H1 (cell line): ENCODE measurements around the gene PAX5. TPM values are rescaled to one million over a fixed set of nuclear protein-coding genes. Genes with fewer than 3 reads are reported as not detected.

ENCODE experiments used
- CTCF ChIA-PET: fragments of 300-600 bp; sonication (Branson Sonifier 250); formaldehyde crosslinking; loops from one replicate; lab custom pipeline; 2021; ENCODE audit not compliant: partially characterized antibody; lab: Charles Lee
- POLR2A ChIA-PET: fragments of 300-600 bp; sonication (Branson Sonifier 250); formaldehyde crosslinking; loops from one replicate; lab custom pipeline; 2021; ENCODE audit warnings: inconsistent platforms; ENCODE audit not compliant: partially characterized antibody; lab: Charles Lee
- DNase-seq, 2 experiments: peaks; one replicate each; pipeline versions ENCODE4 v3.0.0 to v3.0.0-alpha.2; 2010 to 2022; ENCODE audit warnings: low spot score in 2 of 2, low read depth in 1 of 2, mixed read lengths in 1 of 2
- FAIRE-seq: peaks from 2 replicates; lab custom pipeline; 2011; peaks lifted over from hg19 to GRCh38; lab: Jason Lieb, UNC
- H2AFZ ChIP-seq: 2 replicates; pipeline ENCODE4 v1.8.1; 2012; ENCODE audit warnings: low read length, inconsistent platforms
- H2AK5ac ChIP-seq: 2 replicates; pipeline ENCODE4 v1.6.1; 2013; ENCODE audit warnings: low read depth, low read length
- H2BK120ac ChIP-seq: replicated peaks from 2 replicates; pipeline ENCODE3; 2013; ENCODE audit warnings: low read depth, low read length, inconsistent platforms
- H2BK12ac ChIP-seq: 2 replicates; pipeline ENCODE4 v1.6.1; 2013; ENCODE audit warnings: low read depth, low read length
- H2BK15ac ChIP-seq: 2 replicates; pipeline ENCODE4 v1.6.1; 2013; ENCODE audit warnings: low read length
- H2BK20ac ChIP-seq: 2 replicates; pipeline ENCODE4 v1.6.1; 2013; ENCODE audit warnings: low read length
- H2BK5ac ChIP-seq: 2 replicates; pipeline ENCODE4 v1.6.1; 2013; ENCODE audit warnings: low read depth, low read length
- H3K14ac ChIP-seq: 2 replicates; pipeline ENCODE4 v1.6.1; 2013; ENCODE audit warnings: inconsistent platforms; ENCODE audit not compliant: insufficient read length
- H3K18ac ChIP-seq: 2 replicates; pipeline ENCODE4 v1.6.1; 2013; ENCODE audit warnings: low read length; ENCODE audit errors: extremely low read depth
- H3K23ac ChIP-seq: 2 replicates; pipeline ENCODE4 v1.6.1; 2013; ENCODE audit warnings: inconsistent platforms; ENCODE audit not compliant: insufficient read length
- H3K23me2 ChIP-seq: 2 replicates; pipeline ENCODE4 v1.6.1; 2013; ENCODE audit warnings: low read depth, low read length
- H3K27ac ChIP-seq: 2 replicates; pipeline ENCODE4 v1.6.1; 2011; ENCODE audit warnings: low read depth, low read length, inconsistent platforms
- H3K27me3 ChIP-seq, 4 experiments: replicated peaks in 1 of 4; 1 replicate in 1 of 4; 2 replicates in 3 of 4; pipeline versions ENCODE4 v1.6.1 to v1.8.1; 2011 to 2013; ENCODE audit warnings: low read length in 3 of 4, mild to moderate bottlenecking in 3 of 4, inconsistent platforms in 2 of 4, mixed read lengths in 2 of 4, moderate library complexity in 1 of 4; ENCODE audit not compliant: control insufficient read depth in 3 of 4, insufficient read depth in 3 of 4; ENCODE audit errors: extremely low read depth in 1 of 4
- H3K36me3 ChIP-seq, 4 experiments: 2 replicates each; pipeline versions ENCODE4 v1.6.1 to v1.8.1; 2011 to 2013; ENCODE audit warnings: mild to moderate bottlenecking in 4 of 4, low read length in 3 of 4, moderate library complexity in 2 of 4, control low read depth in 1 of 4, inconsistent platforms in 1 of 4; ENCODE audit not compliant: insufficient read depth in 4 of 4, control insufficient read depth in 2 of 4
- H3K4ac ChIP-seq: replicated peaks from 2 replicates; pipeline ENCODE3; 2013; ENCODE audit warnings: low read length, low read depth, mixed read lengths, inconsistent platforms; ENCODE audit not compliant: insufficient read length
- H3K4me1 ChIP-seq, 4 experiments: replicated peaks in 1 of 4; 1 replicate in 1 of 4; 2 replicates in 3 of 4; pipeline versions ENCODE4 v1.6.1 to v1.8.1; 2011 to 2013; ENCODE audit warnings: low read length in 3 of 4, inconsistent platforms in 2 of 4, mixed read lengths in 1 of 4; ENCODE audit not compliant: insufficient read depth in 4 of 4, control insufficient read depth in 3 of 4
- H3K4me2 ChIP-seq, 2 experiments: 2 replicates each; pipeline versions ENCODE4 v1.6.1 to v1.8.1; 2011 to 2013; ENCODE audit warnings: low read depth in 2 of 2, low read length in 2 of 2, control low read depth in 1 of 2, inconsistent platforms in 1 of 2, mild to moderate bottlenecking in 1 of 2; ENCODE audit not compliant: insufficient read depth in 1 of 2
- H3K4me3 ChIP-seq, 4 experiments: fragments of 200-600, 300-600 bp in 1 of 4; sonication (generic), shearing (Covaris generic), sonication (Bioruptor Twin) in 1 of 4; 2 replicates each; pipeline versions ENCODE4 v1.5.1 to v1.8.1; 2011 to 2016; ENCODE audit warnings: low read length in 4 of 4, low read depth in 3 of 4, control low read depth in 2 of 4, inconsistent platforms in 2 of 4, mild to moderate bottlenecking in 2 of 4, mixed read lengths in 1 of 4, moderate library complexity in 1 of 4; ENCODE audit not compliant: insufficient read depth in 2 of 4; ENCODE audit errors: extremely low read depth in 1 of 4
- H3K56ac ChIP-seq: replicated peaks from 2 replicates; pipeline ENCODE3; 2013; ENCODE audit warnings: low read depth, mild to moderate bottlenecking, mixed read lengths, low read length, inconsistent platforms; ENCODE audit not compliant: insufficient read length
- H3K79me1 ChIP-seq: 2 replicates; pipeline ENCODE4 v1.6.1; 2013; ENCODE audit warnings: low read depth, low read length, control low read depth
- H3K79me2 ChIP-seq, 2 experiments: 2 replicates each; pipeline versions ENCODE4 v1.6.1 to v1.8.1; 2012 to 2013; ENCODE audit warnings: low read length in 2 of 2, mild to moderate bottlenecking in 2 of 2, inconsistent platforms in 1 of 2; ENCODE audit not compliant: insufficient read depth in 2 of 2, control insufficient read depth in 1 of 2
- H3K9ac ChIP-seq, 4 experiments: replicated peaks in 1 of 4; 1 replicate in 1 of 4; 2 replicates in 3 of 4; pipeline versions ENCODE4 v1.6.1 to v1.8.1; 2011 to 2013; ENCODE audit warnings: low read depth in 3 of 4, low read length in 3 of 4, control low read depth in 2 of 4, mild to moderate bottlenecking in 2 of 4, moderate library complexity in 2 of 4, inconsistent platforms in 1 of 4; ENCODE audit errors: extremely low read depth in 1 of 4
- H3K9me3 ChIP-seq, 2 experiments: 2 replicates each; pipeline versions ENCODE4 v1.6.1 to v1.8.1; 2012 to 2013; ENCODE audit warnings: mild to moderate bottlenecking in 2 of 2, moderate library complexity in 2 of 2, control low read depth in 1 of 2, inconsistent platforms in 1 of 2, low read depth in 1 of 2, low read length in 1 of 2, mixed read lengths in 1 of 2; ENCODE audit not compliant: insufficient read depth in 2 of 2
- H4K20me1 ChIP-seq, 2 experiments: replicated peaks in 1 of 2; 2 replicates each; pipeline versions ENCODE3 to v1.8.1; 2011 to 2013; ENCODE audit warnings: inconsistent platforms in 2 of 2, low read length in 2 of 2, mild to moderate bottlenecking in 1 of 2; ENCODE audit not compliant: insufficient read depth in 2 of 2, control insufficient read depth in 1 of 2
- H4K5ac ChIP-seq: 2 replicates; pipeline ENCODE4 v1.6.1; 2013; ENCODE audit warnings: low read length, low read depth, mixed read lengths, inconsistent platforms; ENCODE audit not compliant: insufficient read length
- H4K8ac ChIP-seq: 2 replicates; pipeline ENCODE4 v1.8.0; 2013; ENCODE audit warnings: mild to moderate bottlenecking, moderate library complexity, low read length, inconsistent platforms; ENCODE audit not compliant: insufficient read depth; ENCODE audit errors: extremely low read depth
- H4K91ac ChIP-seq: replicated peaks from 2 replicates; pipeline ENCODE3; 2013; ENCODE audit warnings: low read length, mixed read lengths, inconsistent platforms; ENCODE audit not compliant: insufficient read length
- ASH2L ChIP-seq: fragments of 200-600, 300-600 bp; sonication (generic); IDR thresholded peaks from one replicate; pipeline ENCODE4 v1.7.1; 2017; ENCODE audit warnings: low read length
- CBX5 ChIP-seq: fragments of 300-800, 300-1000 bp; sonication (generic); IDR thresholded peaks from 2 replicates; pipeline ENCODE4 v1.7.1; 2016; ENCODE audit warnings: antibody characterized with exemption, low read length, low read depth
- EGR1 ChIP-seq: IDR thresholded peaks from 2 replicates; pipeline ENCODE4 v1.6.1; 2011; ENCODE audit warnings: low read depth, low read length, borderline replicate concordance
- POLR2A ChIP-seq, 2 experiments: IDR thresholded peaks; 1 replicate in 1 of 2; 2 replicates in 1 of 2; pipeline ENCODE4 v1.6.1; 2011; ENCODE audit warnings: low read depth in 2 of 2, low read length in 2 of 2, mild to moderate bottlenecking in 2 of 2; ENCODE audit errors: control extremely low read depth in 1 of 2
- SAP30 ChIP-seq: fragments of 300-600 bp; sonication (generic); IDR thresholded peaks from 2 replicates; pipeline ENCODE4 v1.7.1; 2012; ENCODE audit warnings: low read length, moderate library complexity, mild to moderate bottlenecking, inconsistent platforms; ENCODE audit not compliant: insufficient read depth, insufficient replicate concordance
- SP4 ChIP-seq: IDR thresholded peaks from 2 replicates; pipeline ENCODE4 v1.6.1; 2012; ENCODE audit warnings: low read length, inconsistent platforms
- WGBS, 2 experiments: shearing (Covaris generic) in 1 of 2; methylation state at CpG; one replicate each; pipeline versions ENCODE4 v1.1.6 to v1.1.7; 2013 to 2015; ENCODE audit warnings: low lambda C conversion rate in 2 of 2, mixed read lengths in 2 of 2, inconsistent platforms in 1 of 2, low coverage in 1 of 2, missing lambda C conversion rate in 1 of 2; ENCODE audit not compliant: insufficient replicate concordance in 2 of 2, insufficient coverage in 1 of 2, insufficient read length in 1 of 2; ENCODE audit errors: extremely low coverage in 1 of 2, missing lambda C conversion rate in 1 of 2; 5-methylcytosine and 5-hydroxymethylcytosine counted together
- polyA plus RNA-seq, 7 experiments: library from polyadenylated mRNA; depleted of rRNA in 3 of 7; stranded (reverse) in 5 of 7; unstranded in 2 of 7; fragments of >200 nt in 5 of 7; fragments of 200-250 nt in 2 of 7; gene quantifications; 1 replicate in 5 of 7; 2 replicates in 1 of 7; 4 replicates in 1 of 7; pipeline versions ENCODE4 v1.2.1 to v1.2.3, GENCODE V29; 2011 to 2013; ENCODE audit warnings: missing spikeins in 2 of 7, mixed read lengths in 2 of 7
- total RNA-seq: library from RNA; stranded (reverse); fragmentation: NEBNext Ultra II Directional; extraction: Animal tissue kit (Norgen Biotek cat#: 25700); gene quantifications from 2 replicates; pipeline ENCODE4 v1.2.1, GENCODE V29; 2021
- TF ChIP-seq, protein P1 (sequence below), 3 experiments: IDR thresholded peaks; 1 replicate in 2 of 3; 2 replicates in 1 of 3; pipeline versions ENCODE4 v1.5.1 to v1.6.1; 2011; ENCODE audit warnings: low read length in 3 of 3, mild to moderate bottlenecking in 3 of 3, inconsistent platforms in 2 of 3, low read depth in 1 of 3, moderate library complexity in 1 of 3; ENCODE audit not compliant: insufficient read depth in 1 of 3; ENCODE audit errors: control extremely low read depth in 1 of 3
- TF ChIP-seq, protein P2 (sequence below): IDR thresholded peaks from 2 replicates; pipeline ENCODE4 v1.6.1; 2012; ENCODE audit warnings: low read length, inconsistent platforms

PAX5 gene
- total and polyA plus RNA-seq, 2 of the 8 experiments (the other 6 are each of a cell fraction or from before 2014, with no cell fraction given): 0.29 to 0.43 TPM

DNA sequence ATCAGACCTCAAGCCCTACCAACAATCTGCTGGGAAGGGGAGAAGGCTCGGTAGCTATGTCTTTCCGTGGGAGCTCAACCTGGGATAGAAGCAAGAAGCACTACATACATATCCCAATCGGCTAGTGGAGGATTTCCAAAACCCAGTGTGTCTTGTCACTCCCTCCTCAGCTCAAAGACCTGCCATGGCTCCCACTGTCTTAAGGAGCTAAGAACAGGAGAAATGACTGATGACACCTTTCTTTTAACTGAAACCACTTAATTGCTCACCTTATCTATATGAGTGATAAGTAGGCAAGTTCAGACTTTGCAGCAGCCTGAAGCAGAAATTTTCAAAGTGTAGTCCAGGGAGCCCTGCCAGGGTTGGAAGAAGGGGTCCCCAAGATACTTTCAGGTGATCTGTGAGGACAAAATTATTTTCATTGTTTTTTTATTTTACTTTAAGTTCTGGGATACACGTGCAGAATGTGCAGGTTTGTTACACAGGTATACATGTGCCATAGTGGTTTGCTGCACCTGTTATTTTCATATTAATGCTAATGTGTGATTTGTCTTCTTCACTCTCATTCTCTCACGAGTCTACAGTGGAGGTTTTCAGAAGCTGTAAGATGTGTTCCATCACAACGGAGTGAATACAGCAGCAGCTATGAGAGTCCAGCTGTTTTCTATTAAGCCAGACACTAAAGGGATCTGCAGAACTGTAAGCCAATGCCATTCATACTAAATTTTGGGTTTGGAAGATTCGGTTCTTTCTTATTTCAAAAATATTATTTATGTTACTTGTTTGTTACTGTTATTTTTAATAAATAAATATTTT, 41.4 kb downstream of the PAX5 start:
- H4K8ac ChIP-seq: no peak overlapping the region
- H3K9ac ChIP-seq: no peak overlapping the region
- H3K9me3 ChIP-seq: no peaks in the 10 kb centered on the region
- no peak overlapping the region for H2AFZ ChIP-seq
- no peak overlapping the region for H3K23ac ChIP-seq
- no peak overlapping the region for H3K4me2 ChIP-seq
- no peak overlapping the region for H2BK12ac ChIP-seq
- POLR2A ChIA-PET: no interaction called here
- 69% methylated on average over 7 of the region's 7 CpGs; no CpG with 5 or more reads in 1 of the 2 experiments for WGBS, 2 experiments
- no peak overlapping the region for H2BK20ac ChIP-seq
- H2AK5ac ChIP-seq: no peak overlapping the region
- CTCF ChIA-PET: interaction anchor here (0.5 to 22.2 kb wide), 29 partner anchors 9 to 1342 kb away, joined by 3 to 657 read pairs (median 4); partner anchors contain the start of gene SIT1
- no peak overlapping the region for H3K56ac ChIP-seq
- H3K4me1 ChIP-seq: peaks cover 0 to 9% (median 1%) of the 10 kb centered on the region in 4 experiments; a peak in 4 of 7 replicates
- H4K91ac ChIP-seq: no peak overlapping the region
- no peak overlapping the region for H2BK15ac ChIP-seq
- FAIRE-seq (no peak), DNase-seq (no peak)
- H2BK120ac ChIP-seq: no peak overlapping the region
- peaks cover 0 to 2% of the 10 kb centered on the region in 2 experiments for H4K20me1 ChIP-seq
- no peaks in the 10 kb centered on the region for H3K79me2 ChIP-seq
- H3K4ac ChIP-seq: no peak overlapping the region
- no peaks in the 10 kb centered on the region for H3K36me3 ChIP-seq
- no peak overlapping the region for H3K14ac ChIP-seq
- H3K4me3 ChIP-seq: no peak overlapping the region
- no peaks in the 10 kb centered on the region for H3K79me1 ChIP-seq
- H3K18ac ChIP-seq: no peak overlapping the region
- no peak overlapping the region for H4K5ac ChIP-seq
- H2BK5ac ChIP-seq: no peak overlapping the region
- H3K27me3 ChIP-seq: peaks cover 17 to 35% (median 34%) of the 10 kb centered on the region in 4 experiments
- H3K27ac ChIP-seq: no peak overlapping the region
- H3K23me2 ChIP-seq: no peaks in the 10 kb centered on the region
- TF ChIP-seq EGR1: no peak
- TF ChIP-seq, protein P1, sequence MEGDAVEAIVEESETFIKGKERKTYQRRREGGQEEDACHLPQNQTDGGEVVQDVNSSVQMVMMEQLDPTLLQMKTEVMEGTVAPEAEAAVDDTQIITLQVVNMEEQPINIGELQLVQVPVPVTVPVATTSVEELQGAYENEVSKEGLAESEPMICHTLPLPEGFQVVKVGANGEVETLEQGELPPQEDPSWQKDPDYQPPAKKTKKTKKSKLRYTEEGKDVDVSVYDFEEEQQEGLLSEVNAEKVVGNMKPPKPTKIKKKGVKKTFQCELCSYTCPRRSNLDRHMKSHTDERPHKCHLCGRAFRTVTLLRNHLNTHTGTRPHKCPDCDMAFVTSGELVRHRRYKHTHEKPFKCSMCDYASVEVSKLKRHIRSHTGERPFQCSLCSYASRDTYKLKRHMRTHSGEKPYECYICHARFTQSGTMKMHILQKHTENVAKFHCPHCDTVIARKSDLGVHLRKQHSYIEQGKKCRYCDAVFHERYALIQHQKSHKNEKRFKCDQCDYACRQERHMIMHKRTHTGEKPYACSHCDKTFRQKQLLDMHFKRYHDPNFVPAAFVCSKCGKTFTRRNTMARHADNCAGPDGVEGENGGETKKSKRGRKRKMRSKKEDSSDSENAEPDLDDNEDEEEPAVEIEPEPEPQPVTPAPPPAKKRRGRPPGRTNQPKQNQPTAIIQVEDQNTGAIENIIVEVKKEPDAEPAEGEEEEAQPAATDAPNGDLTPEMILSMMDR (IDR thresholded peaks at IDR 0.05; ENCODE audit: control extremely low read depth in 1 of 3, insufficient read depth in 1 of 3, low read depth in 1 of 3, low read length in 3 of 3): no peak
- TF ChIP-seq, protein P2, sequence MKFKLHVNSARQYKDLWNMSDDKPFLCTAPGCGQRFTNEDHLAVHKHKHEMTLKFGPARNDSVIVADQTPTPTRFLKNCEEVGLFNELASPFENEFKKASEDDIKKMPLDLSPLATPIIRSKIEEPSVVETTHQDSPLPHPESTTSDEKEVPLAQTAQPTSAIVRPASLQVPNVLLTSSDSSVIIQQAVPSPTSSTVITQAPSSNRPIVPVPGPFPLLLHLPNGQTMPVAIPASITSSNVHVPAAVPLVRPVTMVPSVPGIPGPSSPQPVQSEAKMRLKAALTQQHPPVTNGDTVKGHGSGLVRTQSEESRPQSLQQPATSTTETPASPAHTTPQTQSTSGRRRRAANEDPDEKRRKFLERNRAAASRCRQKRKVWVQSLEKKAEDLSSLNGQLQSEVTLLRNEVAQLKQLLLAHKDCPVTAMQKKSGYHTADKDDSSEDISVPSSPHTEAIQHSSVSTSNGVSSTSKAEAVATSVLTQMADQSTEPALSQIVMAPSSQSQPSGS: no peak
- TF ChIP-seq CBX5: no peak
- no peak for TF ChIP-seq SAP30
- TF ChIP-seq ASH2L: no peak
- TF ChIP-seq POLR2A (IDR thresholded peaks at IDR 0.05; ENCODE audit: control extremely low read depth in 1 of 2, low read depth in 2 of 2, low read length in 2 of 2): no peak
- no peak for TF ChIP-seq SP4
